NAMALWA (cell line): ENCODE data around the gene PFKP.

Source experiments
- DNase-seq: peaks from one replicate; pipeline ENCODE4 v3.0.0-alpha.2; 2015; ENCODE audit warnings: low spot score

Gene PFKP

GRCh38 chr10:3099291-3100092 lies 32.1 kb downstream of the PFKP start:
- no peak for DNase-seq

GRCh38 chr10:3100093-3100792 lies 32.9 kb downstream of the PFKP start:
- no peak for DNase-seq

- no peak for DNase-seq
Measured at GRCh38 chr10:3100856-3101640, 33.7 kb downstream of the PFKP start.

- no peak for DNase-seq
Measured at GRCh38 chr10:3102720-3103427, 35.5 kb downstream of the PFKP start.

- no peak for DNase-seq
Measured at GRCh38 chr10:3103646-3104045, 36.3 kb downstream of the PFKP start.

GRCh38 chr10:3104251-3104918 lies 37.0 kb downstream of the PFKP start:
- DNase-seq = no peak

GRCh38 chr10:3105166-3105565 lies 37.8 kb downstream of the PFKP start:
- DNase-seq = no peak

- DNase-seq = no peak
Measured at GRCh38 chr10:3105905-3106304, 38.6 kb downstream of the PFKP start.

GRCh38 chr10:3106328-3106727 lies 39.0 kb downstream of the PFKP start:
- peak; percentile 28 for DNase-seq

- no peak for DNase-seq
Measured at GRCh38 chr10:3106928-3107425, 39.6 kb downstream of the PFKP start.

GRCh38 chr10:3107426-3107961 lies 40.1 kb downstream of the PFKP start:
- no peak for DNase-seq

- DNase-seq = no peak
Measured at GRCh38 chr10:3108033-3108432, 40.7 kb downstream of the PFKP start.

- no peak for DNase-seq
Measured at GRCh38 chr10:3108575-3109105, 41.3 kb downstream of the PFKP start.

- no peak for DNase-seq
Measured at GRCh38 chr10:3109196-3109595, 41.8 kb downstream of the PFKP start.

- no peak for DNase-seq
Measured at GRCh38 chr10:3109633-3110032, 42.3 kb downstream of the PFKP start.

GRCh38 chr10:3110782-3111620 lies 43.7 kb downstream of the PFKP start:
- DNase-seq = peak; percentile 38

GRCh38 chr10:3111621-3112163 lies 44.3 kb downstream of the PFKP start:
- no peak for DNase-seq

GRCh38 chr10:3113343-3113720 lies 46.0 kb downstream of the PFKP start:
- no peak for DNase-seq

- no peak for DNase-seq
Measured at GRCh38 chr10:3115685-3116084, 48.3 kb downstream of the PFKP start.
